Stimulated activated CD8-positive, alpha-beta memory T cell treated with anti-CD3 and anti-CD28 coated beads, Interleukin-4, amount 100 ng/mL, for 1 hour (primary cell): Measurements from ENCODE around the gene TANGO2.
"Not testable (repeated sequence)": the region's sequence is repeated elsewhere in the genome, so short reads cannot be mapped to it uniquely, and the experiment has no call there.

ENCODE experiments used
- DNase-seq, 2 donors: peaks; one replicate each; pipeline ENCODE4 v3.0.0-alpha.2; 2020; ENCODE audit warnings: low read depth in 2 of 2, low spot score in 1 of 2

TANGO2 gene

GRCh38 chr22:20062766-20063083 is 41.8 kb downstream of the TANGO2 start:
- no peak for DNase-seq

GRCh38 chr22:20063271-20064139 is 42.6 kb downstream of the TANGO2 start:
- no peak for DNase-seq

GRCh38 chr22:20064140-20064480 is 43.2 kb downstream of the TANGO2 start:
- DNase-seq, result no peak

GRCh38 chr22:20064545-20065262 is 43.8 kb downstream of the TANGO2 start:
- no peak for DNase-seq

- no peak for DNase-seq
Measured at GRCh38 chr22:20065896-20066616, 45.1 kb downstream of the TANGO2 start.

- no peak for DNase-seq
Measured at GRCh38 chr22:20066617-20067383, 45.9 kb downstream of the TANGO2 start.

- not testable (repeated sequence) for DNase-seq
Measured at GRCh38 chr22:20067384-20067682, 46.4 kb downstream of the TANGO2 start.

GRCh38 chr22:20068640-20069039 is 47.7 kb downstream of the TANGO2 start:
- DNase-seq, result no peak

GRCh38 chr22:20069331-20070042 is 48.6 kb downstream of the TANGO2 start:
- no peak for DNase-seq

GRCh38 chr22:20071524-20071972 is 50.6 kb downstream of the TANGO2 start:
- no peak for DNase-seq

GRCh38 chr22:20076627-20077172 is 55.8 kb downstream of the TANGO2 start:
- no peak for DNase-seq

GRCh38 chr22:20079745-20080444 is 59.0 kb downstream of the TANGO2 start, which contains the start of gene DGCR8:
Gene DGCR8 (plus strand): TSS chr22:20080241. CDS start chr22:20085964, 5,723 bp downstream.
- peak; percentile 25 to 38 for DNase-seq

- peak; percentile 25 to 53 for DNase-seq
Measured at GRCh38 chr22:20080445-20080775, 59.5 kb downstream of the TANGO2 start.

GRCh38 chr22:20080776-20081654 is 60.1 kb downstream of the TANGO2 start:
- no peak for DNase-seq

GRCh38 chr22:20083157-20083890 is 62.4 kb downstream of the TANGO2 start:
- DNase-seq, result no peak

- DNase-seq, result no peak
Measured at GRCh38 chr22:20083891-20084546, 63.1 kb downstream of the TANGO2 start.

GRCh38 chr22:20084547-20085413 is 63.9 kb downstream of the TANGO2 start:
- no peak for DNase-seq
